Stimulated activated CD4-positive, alpha-beta T cell treated with anti-CD3 and anti-CD28 coated beads, TNF-alpha, amount 100 ng/mL, for 24 hours (primary cell): Measurements from ENCODE around the gene MAP3K2.
A peak's percentile ranks its signal among the peaks of the same experiment; 100 is the strongest.
"Not testable (repeated sequence)": the region's sequence is repeated elsewhere in the genome, so short reads cannot be mapped to it uniquely, and the experiment has no call there.

Experiments used
- DNase-seq, 3 experiments: peaks; one replicate each; pipeline ENCODE4 v3.0.0-alpha.2; 2020; ENCODE audit warnings: low read depth in 3 of 3

MAP3K2 gene

DNA sequence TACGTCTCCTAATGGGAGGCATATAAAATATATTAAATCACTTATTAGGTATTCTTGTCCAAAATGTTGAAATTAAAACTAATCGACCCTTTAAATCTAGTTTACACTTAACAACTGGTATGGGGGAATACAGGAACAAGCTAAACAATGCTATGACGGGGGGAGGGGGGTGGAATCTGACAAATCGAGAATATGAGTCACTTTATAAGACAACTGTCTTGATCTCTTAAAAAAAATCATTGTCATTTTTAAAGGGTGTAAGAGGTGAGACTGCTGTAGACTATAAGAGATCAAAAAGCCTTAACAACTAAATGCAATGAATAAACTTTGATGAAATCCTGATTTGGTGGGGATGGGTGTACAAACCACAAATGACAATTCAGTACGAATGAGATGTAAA is 6.0 kb downstream of the MAP3K2 start:
- peak in 2 of 3 experiments; percentile 19 for DNase-seq

DNA sequence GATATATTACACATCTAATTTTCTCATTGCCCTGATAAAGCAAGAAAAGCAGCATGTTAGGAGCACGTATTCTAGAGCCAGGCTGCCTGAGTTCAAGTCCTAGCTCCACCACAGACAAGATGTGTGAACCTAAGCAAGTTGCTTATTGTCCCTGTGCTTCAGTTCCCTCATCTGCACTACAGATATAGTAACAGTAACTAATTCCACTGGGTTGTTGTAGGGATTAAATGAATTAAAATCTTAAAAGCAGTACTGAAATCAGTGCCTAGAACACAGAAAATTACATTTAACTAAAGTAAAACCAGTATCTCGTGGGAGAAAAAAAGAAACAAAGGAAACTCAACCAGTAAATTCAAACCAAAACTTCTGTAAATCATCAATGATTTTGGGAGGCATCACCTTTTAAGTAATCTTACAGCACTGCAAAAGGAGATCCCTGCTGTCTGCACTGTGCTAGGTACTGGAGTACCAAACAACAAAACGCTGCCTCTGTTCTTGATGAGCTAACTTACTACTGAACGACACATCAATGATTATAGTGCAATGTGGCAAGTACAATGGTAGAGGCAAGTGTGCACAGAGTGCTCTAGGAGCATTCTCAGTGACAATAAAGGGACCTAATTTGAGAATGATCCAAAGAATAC is 7.9 kb downstream of the MAP3K2 start:
- DNase-seq: no peak

DNA sequence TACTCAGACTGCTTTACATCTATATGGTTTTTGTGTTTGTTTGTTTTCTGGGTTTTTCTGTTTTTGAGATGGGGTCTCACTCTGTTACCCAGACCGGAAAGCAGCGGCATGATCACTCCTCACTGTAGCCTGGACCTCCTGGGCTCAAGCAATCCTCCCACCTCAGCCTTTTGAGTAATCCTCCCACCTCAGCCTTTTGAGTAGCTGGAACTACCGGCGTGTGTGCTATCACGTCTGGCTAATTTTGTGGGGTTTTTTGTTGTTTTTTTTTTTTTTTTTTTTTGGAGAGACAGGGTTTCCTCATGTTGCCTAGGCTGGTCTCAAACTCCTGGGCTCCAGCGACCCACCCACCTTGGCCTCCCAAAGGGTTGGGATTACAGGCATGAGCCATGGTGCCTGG is 9.1 kb downstream of the MAP3K2 start:
- DNase-seq: no peak

DNA sequence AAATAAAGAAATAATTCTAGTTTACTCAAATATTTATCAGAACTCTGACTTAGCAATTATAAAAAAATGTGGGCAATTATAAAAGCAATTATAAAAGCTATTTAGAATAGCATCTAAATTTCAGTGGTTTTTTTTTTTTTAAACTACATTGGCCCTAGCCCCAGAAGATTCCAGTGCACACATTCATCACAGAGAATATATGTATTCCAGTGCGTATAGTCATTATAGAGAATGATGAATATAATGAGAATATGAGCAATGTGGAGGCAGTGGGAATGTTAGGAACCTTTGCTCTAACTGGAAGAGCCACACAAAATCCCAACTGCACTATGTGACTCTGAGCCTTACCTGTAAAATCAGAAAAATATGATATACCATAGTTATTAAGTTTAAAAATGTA is 10.5 kb downstream of the MAP3K2 start:
- DNase-seq: no peak

DNA sequence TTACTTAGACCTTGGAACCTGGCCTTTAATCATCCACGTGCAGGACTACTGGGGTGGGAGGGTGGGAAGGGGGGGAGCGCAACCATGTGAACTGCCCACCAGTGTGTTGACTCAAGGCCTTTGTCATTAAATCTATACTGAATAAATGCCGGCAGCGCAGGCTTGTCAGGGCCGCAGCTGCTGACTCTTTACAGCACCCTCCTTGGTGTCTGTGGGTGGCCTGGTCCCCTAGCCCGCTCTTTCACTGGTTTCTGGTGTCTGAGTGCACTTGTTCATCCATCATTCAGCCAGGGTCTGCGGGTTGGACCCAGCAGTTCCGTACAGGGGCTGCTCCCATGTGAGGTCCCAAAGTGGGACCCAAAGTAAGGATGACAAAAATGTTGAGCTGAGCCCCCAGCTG is 11.5 kb downstream of the MAP3K2 start:
- DNase-seq: no peak

DNA sequence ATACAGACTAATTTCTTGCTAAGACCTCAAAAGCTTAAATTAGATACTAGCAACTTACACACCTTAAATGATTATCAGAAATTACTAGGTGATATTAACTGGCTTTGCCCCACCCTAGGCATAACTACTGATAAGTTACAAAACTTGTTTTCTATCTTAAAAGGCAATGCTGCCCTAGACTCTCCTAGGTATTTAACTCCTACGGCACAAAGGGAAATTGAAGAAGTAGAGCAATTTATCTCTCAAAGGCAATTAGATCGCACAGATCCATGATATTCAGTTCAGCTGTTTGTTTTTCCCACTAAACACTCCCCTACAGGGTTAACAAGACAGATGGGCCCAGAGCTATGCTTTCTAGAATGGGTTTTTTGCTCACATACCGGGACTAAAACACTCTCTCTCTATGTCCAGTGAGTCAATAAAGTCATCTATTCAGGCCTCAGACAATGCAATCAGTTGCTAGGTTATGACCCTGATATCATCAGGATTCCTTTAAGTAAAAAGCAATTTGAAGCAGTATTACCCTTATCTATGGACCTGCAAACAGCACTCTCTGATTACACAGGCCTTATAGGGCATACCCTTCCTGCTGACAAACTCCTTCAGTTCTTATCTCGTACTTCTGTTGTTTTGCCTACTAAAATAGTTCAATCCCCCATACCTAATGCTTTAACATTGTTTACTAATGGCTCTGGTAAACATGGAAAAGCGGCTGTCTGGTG is 14.3 kb downstream of the MAP3K2 start:
- no peak for DNase-seq

DNA sequence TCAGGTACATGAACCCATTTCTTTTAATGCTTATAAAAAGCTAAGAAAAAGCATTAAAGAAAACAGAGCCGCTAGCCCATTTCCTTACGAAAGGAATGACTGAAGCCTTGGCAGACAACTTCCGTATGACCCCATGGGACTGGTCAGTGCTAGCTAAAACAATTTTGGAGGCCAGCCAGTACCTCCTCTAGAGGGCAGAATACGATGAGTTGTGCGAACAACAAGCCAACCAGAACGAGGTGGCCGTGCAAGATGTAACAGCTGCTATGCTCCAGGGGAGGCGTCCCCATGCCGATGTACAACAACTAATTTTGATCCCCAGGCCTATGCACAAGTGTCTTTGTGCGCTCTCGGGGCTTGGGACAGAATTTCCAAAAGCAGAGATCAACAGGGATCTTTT is 16.7 kb downstream of the MAP3K2 start:
- DNase-seq: no peak

DNA sequence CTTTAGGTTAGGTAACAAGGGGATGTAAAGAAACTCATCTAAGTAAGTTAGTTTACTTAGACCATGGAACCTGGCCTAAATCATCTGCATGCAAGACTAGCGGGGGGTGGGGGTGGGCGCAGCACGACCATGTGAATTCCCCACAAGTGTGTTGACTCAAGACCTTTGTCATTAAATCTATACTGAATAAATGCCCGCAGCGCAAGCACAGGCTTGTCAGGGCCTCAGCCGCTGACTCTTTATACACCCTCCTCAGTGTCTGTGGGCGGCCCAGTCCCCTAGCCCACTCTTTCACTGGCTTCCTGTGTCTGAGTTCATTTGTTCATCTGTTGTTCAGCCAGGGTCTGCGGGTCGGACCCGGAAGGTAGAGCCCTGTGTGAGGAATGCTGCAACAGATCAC is 17.8 kb downstream of the MAP3K2 start:
- no peak for DNase-seq

DNA sequence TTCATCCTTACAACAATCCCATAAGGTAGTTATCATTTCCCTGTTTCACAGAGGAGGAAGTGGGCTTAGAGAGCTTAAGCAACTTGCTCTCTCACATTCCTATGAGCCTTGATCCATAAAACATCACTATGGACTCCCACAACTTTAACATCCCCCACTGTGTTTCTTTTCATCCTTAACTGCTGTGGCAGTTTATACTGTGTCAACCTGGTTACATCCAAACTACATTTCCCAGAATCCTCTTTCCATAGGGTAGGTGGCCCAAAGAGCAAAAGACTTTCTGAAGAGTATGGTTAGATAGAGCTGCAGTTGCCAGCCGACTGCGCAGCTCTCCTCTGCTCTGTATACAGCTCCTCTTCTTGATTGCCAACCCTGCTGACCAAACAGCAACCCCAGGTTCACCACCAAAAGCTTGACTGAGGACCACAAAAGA is 22.5 kb downstream of the MAP3K2 start:
- DNase-seq: no peak

DNA sequence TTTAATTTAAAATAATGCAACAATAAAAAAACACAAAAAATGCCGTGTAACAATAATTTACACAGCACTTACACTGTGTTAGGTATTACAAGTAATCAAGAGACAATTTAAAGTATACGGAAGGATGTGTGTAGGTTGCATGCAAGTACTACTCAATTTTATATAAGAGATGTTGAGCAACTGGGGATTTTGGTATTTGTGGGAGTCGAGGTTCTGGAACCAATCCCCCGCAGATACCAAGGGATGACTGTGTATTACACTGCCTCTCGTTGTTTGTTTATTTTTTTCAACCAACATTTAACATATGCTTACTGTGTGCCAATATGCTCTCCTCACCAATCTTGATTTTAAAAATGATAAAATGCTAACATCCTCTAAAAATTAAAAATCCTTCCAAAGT is 24.8 kb downstream of the MAP3K2 start:
- DNase-seq: no peak

DNA sequence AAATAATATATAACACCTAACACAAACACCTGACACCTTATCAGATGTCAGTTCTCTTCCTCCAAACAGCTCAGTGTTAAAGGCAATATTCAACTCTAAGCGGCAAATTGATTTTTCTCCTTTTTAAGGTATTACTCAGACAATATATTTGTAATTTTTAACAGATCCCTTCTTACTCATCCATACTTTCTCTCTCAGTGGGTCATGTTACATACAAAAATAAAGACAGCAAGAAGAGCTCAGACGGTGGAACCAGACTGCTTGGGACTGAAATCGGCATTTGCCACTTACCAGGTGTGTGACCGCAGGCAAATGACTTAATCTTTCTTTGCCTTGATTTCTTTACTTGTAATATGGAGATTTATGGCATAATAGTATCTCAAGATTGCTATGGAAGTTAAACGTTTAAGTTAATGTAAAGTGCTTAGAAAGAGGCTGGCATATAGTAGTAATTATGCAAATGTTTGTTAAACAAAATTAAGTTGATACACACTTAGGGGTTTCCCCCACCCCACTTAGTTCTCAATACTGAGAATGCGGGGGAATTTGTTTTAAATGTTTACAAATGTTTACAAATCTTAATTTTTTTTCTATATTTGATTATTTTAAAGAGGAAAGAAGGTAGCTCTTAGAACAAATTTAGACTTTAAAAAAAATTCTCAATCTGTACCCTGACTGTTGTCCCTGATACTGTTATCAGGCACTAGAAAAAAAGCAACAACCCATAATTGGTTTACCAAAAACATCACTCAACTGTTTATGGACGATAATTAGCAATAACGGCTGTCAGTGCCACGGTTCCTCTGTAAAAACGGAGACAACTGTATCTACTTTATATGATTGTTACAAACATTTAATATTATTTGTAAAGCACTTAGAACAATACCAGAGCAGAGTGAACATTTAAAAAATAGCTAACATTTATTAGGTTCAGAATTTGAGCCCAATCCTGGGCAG is 25.6 kb downstream of the MAP3K2 start:
- no peak for DNase-seq

DNA sequence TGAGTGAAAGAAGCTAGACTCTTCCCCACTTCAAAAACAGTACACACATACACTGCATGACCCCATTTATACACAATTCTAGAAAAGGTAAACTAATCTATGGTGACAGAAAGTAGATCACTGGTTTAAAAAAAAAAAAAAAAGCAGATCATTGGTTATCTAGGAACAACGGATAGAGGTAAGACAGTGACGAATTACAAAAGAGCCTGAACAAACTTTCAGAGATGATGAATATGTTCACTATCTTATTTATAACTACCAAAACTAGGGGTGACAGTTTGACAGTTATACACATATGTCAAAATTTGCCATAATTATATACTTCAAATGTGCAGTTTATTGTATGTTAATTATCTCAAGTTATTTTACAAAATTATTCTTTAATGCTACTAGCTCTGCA is 27.5 kb downstream of the MAP3K2 start:
- DNase-seq: no peak

DNA sequence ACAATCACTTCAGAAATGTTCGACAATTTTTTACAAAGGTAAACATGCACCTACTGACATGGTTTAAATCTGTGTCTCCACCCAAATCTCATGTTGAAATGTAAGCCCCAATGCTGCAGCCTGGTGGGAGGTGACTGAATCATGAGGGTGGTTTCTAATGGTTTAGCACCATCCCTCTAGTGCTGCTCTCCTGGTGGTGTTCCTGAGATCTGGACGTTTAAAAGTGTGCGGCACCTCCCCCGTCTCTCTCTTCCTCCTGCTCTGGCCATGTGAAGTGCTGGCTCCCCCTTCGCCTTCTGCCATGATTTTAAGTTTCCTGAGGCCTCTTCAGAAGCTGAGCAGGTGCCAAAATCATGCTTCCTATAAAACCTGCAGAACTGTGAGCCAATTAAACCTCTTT is 28.3 kb downstream of the MAP3K2 start:
- no peak for DNase-seq

DNA sequence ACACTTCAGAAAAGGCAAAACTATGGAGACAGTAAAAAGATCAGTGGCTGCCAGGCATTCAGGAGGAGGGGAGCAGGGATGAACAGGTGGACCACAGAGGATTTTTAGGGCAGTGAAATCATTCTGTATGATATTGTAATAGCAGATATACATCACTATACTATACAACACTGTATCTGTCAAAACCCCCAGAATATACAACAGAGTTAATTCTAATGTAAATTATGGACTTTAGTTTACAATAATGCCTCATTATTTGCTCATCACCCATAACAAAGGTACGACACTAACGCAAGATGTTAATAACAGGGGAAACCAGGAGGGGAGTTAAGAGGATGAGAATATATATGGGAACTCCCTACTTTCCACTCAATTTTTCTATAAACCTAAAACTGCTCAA is 28.8 kb downstream of the MAP3K2 start:
- DNase-seq: no peak

DNA sequence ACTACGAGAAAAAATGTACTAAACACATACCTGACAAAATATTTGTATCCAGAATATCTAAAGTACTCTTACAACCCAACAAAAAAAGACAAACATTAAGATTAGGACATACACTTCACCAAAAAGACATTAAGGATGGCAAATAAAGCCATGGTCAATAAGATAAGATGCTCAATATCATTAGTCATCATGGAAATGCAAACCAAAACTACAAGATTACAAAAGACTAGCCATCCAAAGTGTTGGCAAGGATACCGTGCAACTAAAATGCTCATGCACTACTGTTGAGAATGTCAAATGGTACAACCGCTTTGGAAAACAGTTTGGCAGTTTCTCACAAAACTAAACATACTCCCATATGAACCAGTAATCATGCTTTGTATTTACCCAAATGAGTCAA is 29.7 kb downstream of the MAP3K2 start:
- no peak for DNase-seq

DNA sequence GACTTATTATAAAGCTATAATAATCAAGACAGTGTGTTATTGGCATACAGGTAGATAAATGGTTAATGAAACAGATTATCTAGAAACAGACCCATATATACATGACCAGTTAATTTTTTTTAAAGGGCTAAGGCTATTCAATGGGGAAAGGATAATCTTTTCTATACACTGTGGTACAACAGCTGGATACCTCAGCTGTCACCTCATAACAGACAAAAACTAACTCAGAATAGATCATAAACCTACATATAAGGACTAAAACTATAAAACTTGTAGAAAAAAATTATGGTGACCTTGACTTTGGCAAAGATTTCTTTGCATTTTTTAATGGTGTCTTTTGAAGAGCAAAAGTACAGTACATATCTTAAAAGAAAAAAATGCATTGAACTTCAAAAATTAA is 30.2 kb downstream of the MAP3K2 start:
- DNase-seq: no peak

DNA sequence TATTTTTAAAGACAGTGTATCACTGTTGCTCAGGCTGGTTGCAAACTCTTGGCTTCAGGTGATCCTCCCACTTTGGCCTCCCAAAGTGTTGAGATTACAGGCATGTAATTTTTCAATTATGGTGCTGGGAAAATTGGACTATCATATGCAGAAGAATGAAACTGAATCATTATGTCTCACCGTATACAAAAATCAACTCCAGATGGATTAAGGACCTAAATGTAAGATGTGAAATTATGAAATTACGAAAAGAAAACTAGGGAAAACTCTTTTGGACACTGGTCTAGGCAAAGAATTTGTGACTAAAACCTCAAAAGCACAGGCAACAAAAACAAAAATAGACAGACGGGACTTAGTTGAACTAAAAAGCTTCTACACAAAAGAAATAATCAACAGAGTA is 31.2 kb downstream of the MAP3K2 start:
- no peak for DNase-seq

DNA sequence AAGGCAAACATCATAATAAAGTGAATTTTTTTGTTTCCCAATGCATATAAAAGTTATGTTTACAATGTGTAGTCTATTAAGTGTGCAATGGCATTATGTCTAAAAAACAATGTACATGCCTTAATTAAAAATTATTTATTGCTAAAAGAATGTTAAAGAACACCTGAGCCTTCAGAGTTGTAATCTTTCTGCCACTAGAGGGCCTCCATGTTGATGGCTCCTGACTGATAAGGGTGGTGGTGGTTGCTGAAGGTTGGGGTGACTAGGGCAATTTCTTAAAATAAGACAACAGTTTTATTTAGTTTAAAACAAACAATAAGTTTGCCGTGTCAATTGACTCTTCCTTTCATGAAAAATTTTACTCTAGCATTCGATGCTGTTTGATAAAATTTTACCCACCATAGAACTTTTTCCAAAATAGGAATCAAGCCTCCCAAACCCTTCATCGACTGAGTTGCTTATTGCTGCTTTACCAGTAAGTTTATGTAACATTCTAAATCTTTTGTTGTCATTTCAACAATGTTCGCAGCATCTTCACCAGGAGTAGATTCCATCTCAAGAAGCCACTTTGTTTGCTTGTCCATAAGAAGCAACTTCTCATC is 32.3 kb downstream of the MAP3K2 start:
- DNase-seq: peak; percentile 2 to 20 (median 11)

DNA sequence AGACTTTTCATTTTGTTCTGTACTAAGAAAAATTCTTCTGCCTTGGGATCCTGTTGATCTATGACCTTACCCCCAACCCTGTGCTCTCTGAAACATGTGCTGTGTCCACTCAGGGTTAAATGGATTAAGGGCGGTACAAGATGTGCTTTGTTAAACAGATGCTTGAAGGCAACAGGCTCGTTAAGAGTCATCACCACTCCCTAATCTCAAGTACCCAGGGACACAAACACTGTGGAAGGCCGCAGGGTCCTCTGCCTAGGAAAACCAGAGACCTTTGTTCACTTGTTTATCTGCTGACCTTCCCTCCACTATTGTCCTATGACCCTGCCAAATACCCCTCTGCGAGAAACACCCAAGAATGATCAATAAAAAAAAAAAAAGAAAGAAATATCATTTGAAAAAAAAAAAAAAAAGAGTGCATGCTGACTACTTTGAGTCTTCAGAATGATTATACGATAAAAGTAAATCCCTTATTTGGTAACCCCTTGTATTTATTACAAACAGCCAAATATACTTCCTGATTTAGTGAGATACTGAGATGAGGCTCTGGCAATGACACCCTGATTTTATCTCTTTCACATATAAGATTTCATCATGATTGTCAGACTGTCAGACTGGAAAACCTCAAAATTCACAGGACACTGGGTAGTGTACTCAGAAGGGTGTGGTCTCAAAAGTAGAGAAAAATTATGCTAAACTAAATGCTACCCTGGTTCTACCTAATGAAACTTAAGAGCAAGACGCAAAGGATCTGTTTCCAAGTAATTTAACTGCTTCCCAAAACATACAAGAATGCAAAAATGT is 33.7 kb downstream of the MAP3K2 start:
- not testable (repeated sequence) for DNase-seq

DNA sequence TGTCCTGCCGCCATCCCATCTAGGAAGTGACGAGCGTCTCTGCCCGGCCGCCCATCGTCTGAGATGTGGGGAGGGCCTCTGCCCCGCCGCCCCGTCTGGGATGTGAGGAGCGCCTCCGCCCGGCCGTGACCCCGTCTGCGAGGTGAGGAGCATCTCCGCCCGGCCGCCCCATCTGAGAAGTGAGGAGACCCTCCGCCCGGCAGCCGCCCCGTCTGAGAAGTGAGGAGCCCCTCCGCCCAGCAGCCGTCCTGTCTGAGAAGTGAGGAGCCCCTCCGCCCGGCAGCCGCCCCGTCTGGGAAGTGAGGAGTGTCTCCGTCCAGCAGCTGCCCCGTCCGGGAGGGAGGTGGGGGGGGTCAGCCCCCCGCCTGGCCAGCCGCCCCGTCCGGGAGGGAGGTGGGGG is 34.6 kb downstream of the MAP3K2 start:
- not testable (repeated sequence) for DNase-seq

DNA sequence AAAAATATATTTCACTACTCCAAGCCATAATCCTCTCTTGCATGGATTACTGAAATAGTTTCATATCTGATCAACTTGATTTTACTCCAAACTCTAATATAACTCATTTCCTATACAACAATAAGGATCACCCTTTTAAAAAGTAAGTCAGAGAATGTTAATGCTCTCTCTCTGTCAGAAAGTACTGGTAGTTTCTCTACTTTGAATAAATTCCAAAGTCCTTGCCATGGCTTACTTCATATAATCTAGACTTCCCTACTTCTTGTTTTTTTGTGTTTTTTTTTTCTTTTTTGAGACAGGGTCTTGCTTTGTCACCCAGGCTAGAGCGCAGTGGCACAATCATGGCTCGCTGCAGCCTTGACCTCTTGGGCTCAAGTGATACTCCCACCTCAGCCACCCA is 36.2 kb downstream of the MAP3K2 start:
- DNase-seq: no peak
